CD14-positive monocyte (primary cell): ENCODE data around the gene HAND1. TPM values are rescaled to one million over a fixed set of nuclear protein-coding genes. Genes with fewer than 3 reads are reported as not detected.

ENCODE experiments used
- DNase-seq, 3 donors: peaks; one replicate each; pipeline ENCODE4 v3.0.0-alpha.2; 2011 to 2022
- H2AFZ ChIP-seq: 2 replicates; pipeline ENCODE4 v1.6.0; 2012; ENCODE audit warnings: mild to moderate bottlenecking, low read depth, low read length, inconsistent platforms; ENCODE audit not compliant: insufficient read depth, poor library complexity, severe bottlenecking
- H3K27ac ChIP-seq, 2 donors: 1 replicate in 1 of 2; 2 replicates in 1 of 2; pipeline ENCODE4 v1.5.1; 2012 to 2013; ENCODE audit warnings: low read length in 2 of 2, control low read depth in 1 of 2, inconsistent platforms in 1 of 2, low read depth in 1 of 2, mild to moderate bottlenecking in 1 of 2
- H3K27me3 ChIP-seq, 2 donors: one replicate each; pipeline versions ENCODE4 v1.6.0 to v1.6.1; 2011 to 2013; ENCODE audit warnings: low read length in 2 of 2; ENCODE audit not compliant: control insufficient read depth in 2 of 2, insufficient read depth in 2 of 2
- H3K36me3 ChIP-seq, 2 donors: replicated peaks in 1 of 2; 1 replicate in 1 of 2; 2 replicates in 1 of 2; pipeline versions ENCODE4 v1.5.1 to v1.6.1; 2012 to 2013; ENCODE audit warnings: low read length in 2 of 2, control low read depth in 1 of 2, inconsistent platforms in 1 of 2, mild to moderate bottlenecking in 1 of 2; ENCODE audit not compliant: insufficient read depth in 2 of 2, control insufficient read depth in 1 of 2
- H3K4me1 ChIP-seq, 2 donors: 1 replicate in 1 of 2; 2 replicates in 1 of 2; pipeline versions ENCODE4 v1.5.1 to v1.6.1; 2012 to 2013; ENCODE audit warnings: low read length in 2 of 2, control low read depth in 1 of 2, inconsistent platforms in 1 of 2, mild to moderate bottlenecking in 1 of 2, moderate library complexity in 1 of 2; ENCODE audit not compliant: insufficient read depth in 2 of 2, control insufficient read depth in 1 of 2
- H3K4me2 ChIP-seq: replicated peaks from 2 replicates; pipeline ENCODE3; 2012; ENCODE audit warnings: low read length, moderate library complexity, mild to moderate bottlenecking; ENCODE audit not compliant: poor library complexity, severe bottlenecking; ENCODE audit errors: extremely low read depth
- H3K4me3 ChIP-seq, 3 experiments: fragments of 200-600 bp in 1 of 3; sonication (generic) in 1 of 3; replicated peaks in 1 of 3; 1 replicate in 2 of 3; 2 replicates in 1 of 3; pipeline ENCODE4 v1.5.1; 2011 to 2013; ENCODE audit warnings: low read length in 3 of 3, mild to moderate bottlenecking in 3 of 3, control low read depth in 2 of 3, low read depth in 2 of 3, inconsistent platforms in 1 of 3, moderate library complexity in 1 of 3
- H3K79me2 ChIP-seq: 2 replicates; pipeline ENCODE4 v1.6.0; 2012; ENCODE audit warnings: mild to moderate bottlenecking, control low read depth, inconsistent platforms, low read length, moderate library complexity; ENCODE audit not compliant: insufficient read depth
- H3K9ac ChIP-seq: 2 replicates; pipeline ENCODE4 v1.6.0; 2017; ENCODE audit warnings: low read length, mild to moderate bottlenecking; ENCODE audit not compliant: insufficient read depth, poor library complexity, severe bottlenecking
- H3K9me3 ChIP-seq, 2 donors: replicated peaks in 1 of 2; 1 replicate in 1 of 2; 2 replicates in 1 of 2; pipeline versions ENCODE4 v1.5.1 to v1.6.1; 2012 to 2013; ENCODE audit warnings: low read length in 2 of 2, control low read depth in 1 of 2; ENCODE audit not compliant: control insufficient read depth in 1 of 2, insufficient read depth in 1 of 2
- H4K20me1 ChIP-seq: 2 replicates; pipeline ENCODE4 v1.6.0; 2012; ENCODE audit warnings: mild to moderate bottlenecking, low read length, control low read depth, moderate library complexity; ENCODE audit not compliant: insufficient read depth
- H3K27ac Mint-ChIP-seq, 7 donors: one replicate each; pipeline ENCODE4 v1.8.0; 2020; ENCODE audit warnings: mild to moderate bottlenecking in 7 of 7, mixed read lengths in 7 of 7, moderate library complexity in 6 of 7, inconsistent platforms in 2 of 7
- H3K27me3 Mint-ChIP-seq, 3 donors: one replicate each; pipeline ENCODE4 v1.8.0; 2021 to 2022; ENCODE audit warnings: low read depth in 3 of 3, mild to moderate bottlenecking in 3 of 3, mixed read lengths in 3 of 3, moderate library complexity in 3 of 3, inconsistent platforms in 1 of 3
- H3K36me3 Mint-ChIP-seq, 2 donors: one replicate each; pipeline ENCODE4 v1.8.0; 2020; ENCODE audit warnings: mixed read lengths in 2 of 2, inconsistent platforms in 1 of 2, mild to moderate bottlenecking in 1 of 2
- H3K4me1 Mint-ChIP-seq: one replicate; pipeline ENCODE4 v1.8.0; 2020; ENCODE audit warnings: mild to moderate bottlenecking, mixed read lengths
- H3K4me3 Mint-ChIP-seq, 2 donors: one replicate each; pipeline ENCODE4 v1.8.0; 2020; ENCODE audit warnings: mild to moderate bottlenecking in 2 of 2, mixed read lengths in 2 of 2, moderate library complexity in 1 of 2
- H3K9me3 Mint-ChIP-seq, 7 donors: one replicate each; pipeline ENCODE4 v1.8.0; 2020 to 2022; ENCODE audit warnings: mixed read lengths in 7 of 7, mild to moderate bottlenecking in 6 of 7, moderate library complexity in 6 of 7, inconsistent platforms in 2 of 7
- WGBS: methylation state at CpG from one replicate; pipeline ENCODE4 v1.1.5; 2013; ENCODE audit warnings: missing lambda C conversion rate; ENCODE audit not compliant: insufficient coverage; 5-methylcytosine and 5-hydroxymethylcytosine counted together
- intact Hi-C, 2 donors: fragments of 100-400 bp; cut with micrococcal nuclease; formaldehyde crosslinking; loops; one replicate each; pipeline versions ENCODE4 v1.15.0 to v1.15.1; 2023
- polyA plus RNA-seq, 3 donors: library from polyadenylated mRNA; depleted of rRNA in 1 of 3; unstranded in 2 of 3; stranded (reverse) in 1 of 3; fragments of 300-500 nt in 2 of 3; fragments of >200 nt in 1 of 3; fragmentation: Illumina TruSeq in 2 of 3; gene quantifications; 1 replicate in 2 of 3; 2 replicates in 1 of 3; pipeline ENCODE4 v1.2.3, GENCODE V29; 2012 to 2021
- TF ChIP-seq, protein P1 (sequence below): fragments of 200-600 bp; IDR thresholded peaks from one replicate; pipeline ENCODE4 v1.8.0; 2022; ENCODE audit warnings: antibody characterized with exemption, mild to moderate bottlenecking

HAND1 gene
- polyA plus RNA-seq, 3 donors, result not detected

DNA sequence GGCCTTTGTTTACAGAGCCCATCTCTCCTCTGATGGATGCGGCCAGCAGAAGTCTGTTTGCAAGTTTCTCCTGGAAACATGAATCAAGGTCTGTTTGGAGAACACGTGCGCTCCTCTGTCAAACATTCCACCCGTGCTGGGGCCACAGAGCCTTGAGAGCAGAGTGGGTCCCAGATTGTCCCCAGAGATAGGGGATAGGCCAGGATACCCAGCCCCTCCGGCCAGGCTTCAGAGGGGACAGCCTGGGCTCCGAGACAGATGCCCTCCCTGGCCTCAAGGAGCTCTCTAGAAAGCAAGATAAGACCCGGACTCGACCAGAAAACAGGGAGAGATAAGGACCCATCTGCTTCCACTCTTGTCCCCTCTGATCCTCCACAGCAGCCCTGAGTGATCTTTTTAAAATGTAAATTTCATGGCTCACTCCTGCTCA, 40.4 kb upstream of the HAND1 start:
- Histone ChIP-seq H3K4me1 (no peaks in the 10 kb centered on the region), H3K4me2 (no peak overlapping the region), H3K27ac (no peak overlapping the region), H3K4me3 (no peak overlapping the region), H3K36me3 (no peaks in the 10 kb centered on the region), H2AFZ (no peak overlapping the region), H3K9me3 (no peaks in the 10 kb centered on the region), H3K27me3 (peaks cover 0 to 11% of the 10 kb centered on the region in 2 donors), H4K20me1 (no peaks in the 10 kb centered on the region), H3K79me2 (no peaks in the 10 kb centered on the region), H3K9ac (no peak overlapping the region)
- Mint-ChIP-seq H3K4me1 (peaks cover 9% of the 10 kb centered on the region), H3K36me3 (no peaks in the 10 kb centered on the region), H3K27ac (no peak overlapping the region), H3K9me3 (peaks cover 0 to 1% (median 0%) of the 10 kb centered on the region in 7 donors), H3K4me3 (no peak overlapping the region), H3K27me3 (peaks cover 19 to 33% (median 24%) of the 10 kb centered on the region in 3 donors)
- intact Hi-C loops, result no loop called here
- TF ChIP-seq, protein P1, sequence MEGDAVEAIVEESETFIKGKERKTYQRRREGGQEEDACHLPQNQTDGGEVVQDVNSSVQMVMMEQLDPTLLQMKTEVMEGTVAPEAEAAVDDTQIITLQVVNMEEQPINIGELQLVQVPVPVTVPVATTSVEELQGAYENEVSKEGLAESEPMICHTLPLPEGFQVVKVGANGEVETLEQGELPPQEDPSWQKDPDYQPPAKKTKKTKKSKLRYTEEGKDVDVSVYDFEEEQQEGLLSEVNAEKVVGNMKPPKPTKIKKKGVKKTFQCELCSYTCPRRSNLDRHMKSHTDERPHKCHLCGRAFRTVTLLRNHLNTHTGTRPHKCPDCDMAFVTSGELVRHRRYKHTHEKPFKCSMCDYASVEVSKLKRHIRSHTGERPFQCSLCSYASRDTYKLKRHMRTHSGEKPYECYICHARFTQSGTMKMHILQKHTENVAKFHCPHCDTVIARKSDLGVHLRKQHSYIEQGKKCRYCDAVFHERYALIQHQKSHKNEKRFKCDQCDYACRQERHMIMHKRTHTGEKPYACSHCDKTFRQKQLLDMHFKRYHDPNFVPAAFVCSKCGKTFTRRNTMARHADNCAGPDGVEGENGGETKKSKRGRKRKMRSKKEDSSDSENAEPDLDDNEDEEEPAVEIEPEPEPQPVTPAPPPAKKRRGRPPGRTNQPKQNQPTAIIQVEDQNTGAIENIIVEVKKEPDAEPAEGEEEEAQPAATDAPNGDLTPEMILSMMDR, result no peak
- no peak for DNase-seq
- 76% methylated on average over 8 of the region's 8 CpGs for WGBS

DNA sequence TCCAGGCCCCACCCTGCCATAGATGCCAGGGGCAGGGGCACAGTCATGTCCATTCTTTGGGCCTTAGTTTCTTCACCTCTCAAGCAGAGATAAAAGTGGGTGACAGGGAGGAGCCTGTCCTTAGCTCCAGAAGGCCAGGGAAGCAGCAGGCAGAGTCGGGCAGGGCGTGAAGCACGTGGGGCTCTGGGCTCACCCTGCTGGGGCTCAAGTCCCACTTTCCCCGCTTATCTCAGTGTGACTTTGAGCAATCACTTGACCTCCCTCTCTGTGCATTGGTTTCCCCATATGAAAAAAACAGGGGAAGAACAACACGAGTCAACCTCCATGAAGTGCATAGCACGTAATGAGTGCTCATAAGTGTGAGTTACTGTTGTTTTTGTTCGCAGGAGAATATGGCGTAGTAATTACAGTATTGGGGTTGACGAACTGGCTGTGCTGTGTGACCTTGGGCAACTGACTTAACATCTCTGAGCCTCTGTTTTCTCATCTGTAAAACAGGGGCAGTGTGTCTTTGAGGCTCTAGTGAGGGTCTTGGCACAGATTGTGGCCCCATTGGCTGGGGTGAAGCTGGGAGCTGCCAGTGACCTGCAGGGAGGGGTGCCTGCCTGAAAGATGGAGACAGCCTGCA, 39.9 kb upstream of the HAND1 start:
- WGBS, result 100% methylated on average over 4 of the region's 9 CpGs
- Histone ChIP-seq H3K27me3 (peaks cover 0 to 11% of the 10 kb centered on the region in 2 donors), H3K9me3 (no peaks in the 10 kb centered on the region), H4K20me1 (no peaks in the 10 kb centered on the region), H3K4me3 (no peak overlapping the region), H3K27ac (no peak overlapping the region), H3K79me2 (no peaks in the 10 kb centered on the region), H3K9ac (no peak overlapping the region), H3K4me1 (no peaks in the 10 kb centered on the region), H3K36me3 (no peaks in the 10 kb centered on the region), H3K4me2 (no peak overlapping the region), H2AFZ (no peak overlapping the region)
- H3K4me3 Mint-ChIP-seq, result no peak overlapping the region
- H3K27me3 Mint-ChIP-seq, result peaks cover 19 to 32% (median 24%) of the 10 kb centered on the region in 3 donors
- no peaks in the 10 kb centered on the region for H3K9me3 Mint-ChIP-seq
- TF ChIP-seq, protein P1, result no peak
- DNase-seq, result no peak
- H3K4me1 Mint-ChIP-seq, result peaks cover 10% of the 10 kb centered on the region
- no peak overlapping the region for H3K27ac Mint-ChIP-seq
- intact Hi-C loops, result no loop called here
- no peaks in the 10 kb centered on the region for H3K36me3 Mint-ChIP-seq
